RPMI7951 (cell line): ENCODE data around the gene TXNRD2. TPM values are rescaled to one million over a fixed set of nuclear protein-coding genes. Genes with fewer than 3 reads are reported as not detected.
"Not testable (repeated sequence)": the region's sequence is repeated elsewhere in the genome, so short reads cannot be mapped to it uniquely, and the experiment has no call there.

Experiments
- DNase-seq: peaks from one replicate; pipeline ENCODE4 v3.0.0-alpha.2; 2012; ENCODE audit warnings: low read depth
- total RNA-seq: library from RNA; depleted of rRNA; stranded (reverse); fragments of >200 nt; shearing (Covaris generic); gene quantifications from 2 replicates; pipeline ENCODE4 v1.2.3, GENCODE V29; 2014

Gene TXNRD2
- total RNA-seq, 1 experiment from 2014 or later: 24.9 TPM

DNA sequence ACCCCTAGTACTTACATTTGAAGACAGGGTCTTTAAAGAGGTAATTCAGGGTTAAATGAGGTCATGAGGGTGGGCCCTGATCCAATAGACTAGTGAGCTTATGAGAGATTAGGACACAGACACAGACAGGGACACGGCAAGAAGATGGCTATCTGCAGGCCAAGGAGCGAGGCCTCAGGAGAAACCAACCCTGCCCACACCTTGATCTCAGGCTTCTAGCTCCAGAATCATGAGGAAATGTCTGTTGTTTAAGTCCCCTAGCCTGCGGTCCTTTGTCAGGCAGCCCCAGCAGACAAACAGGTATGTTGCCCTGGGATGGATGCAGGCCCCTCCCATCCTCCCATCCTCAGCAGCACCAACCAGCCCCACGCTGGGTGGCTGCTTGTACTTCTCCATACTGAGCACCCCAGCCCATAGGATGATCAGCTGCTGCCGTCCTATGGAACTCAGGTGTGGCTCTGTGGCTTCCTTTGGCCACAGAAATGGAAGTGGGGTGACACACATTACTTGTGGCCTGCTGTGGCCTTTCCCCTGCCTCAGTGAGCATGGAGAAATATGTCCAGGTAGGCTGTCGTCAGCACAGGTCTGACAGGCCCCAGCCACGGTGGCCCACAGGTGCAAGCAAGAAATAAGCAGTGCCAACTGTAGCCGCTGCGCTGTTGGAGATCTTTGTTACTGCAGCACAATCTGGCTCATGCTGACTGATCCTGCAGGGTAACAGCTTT is 94.8 kb downstream of the TXNRD2 start:
- DNase-seq: no peak

DNA sequence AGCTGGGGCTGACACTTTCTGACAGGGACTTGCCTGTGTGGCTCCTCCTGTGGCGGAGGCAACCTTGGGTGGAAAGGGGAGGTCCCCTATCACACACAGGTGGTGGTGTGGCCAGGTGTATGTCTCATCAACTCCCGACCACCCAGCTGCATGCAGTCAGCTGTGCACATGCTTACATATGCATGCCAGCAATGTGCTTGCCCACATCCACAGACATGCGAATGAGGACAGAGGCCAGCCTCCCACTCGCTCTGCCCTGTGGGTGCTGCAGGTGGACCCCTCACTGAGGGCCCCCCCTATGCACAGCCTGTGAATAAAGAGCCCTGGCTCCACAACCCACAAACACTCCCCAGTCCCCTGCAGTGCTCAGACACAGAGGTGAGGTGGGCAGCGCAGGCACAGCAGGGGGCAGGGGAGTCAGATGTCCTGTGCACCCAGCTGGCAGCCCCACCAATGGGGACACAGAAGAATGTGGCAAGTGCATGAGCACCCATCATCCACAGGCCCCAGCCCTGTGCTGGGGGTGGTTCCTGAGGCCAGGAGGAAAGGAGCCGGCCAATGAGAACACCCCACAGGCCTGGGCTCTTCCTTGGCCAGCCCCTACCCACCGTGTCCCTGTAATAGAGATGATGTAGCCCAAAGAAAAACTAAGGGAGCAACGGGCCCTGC is 96.4 kb downstream of the TXNRD2 start:
- DNase-seq: no peak

DNA sequence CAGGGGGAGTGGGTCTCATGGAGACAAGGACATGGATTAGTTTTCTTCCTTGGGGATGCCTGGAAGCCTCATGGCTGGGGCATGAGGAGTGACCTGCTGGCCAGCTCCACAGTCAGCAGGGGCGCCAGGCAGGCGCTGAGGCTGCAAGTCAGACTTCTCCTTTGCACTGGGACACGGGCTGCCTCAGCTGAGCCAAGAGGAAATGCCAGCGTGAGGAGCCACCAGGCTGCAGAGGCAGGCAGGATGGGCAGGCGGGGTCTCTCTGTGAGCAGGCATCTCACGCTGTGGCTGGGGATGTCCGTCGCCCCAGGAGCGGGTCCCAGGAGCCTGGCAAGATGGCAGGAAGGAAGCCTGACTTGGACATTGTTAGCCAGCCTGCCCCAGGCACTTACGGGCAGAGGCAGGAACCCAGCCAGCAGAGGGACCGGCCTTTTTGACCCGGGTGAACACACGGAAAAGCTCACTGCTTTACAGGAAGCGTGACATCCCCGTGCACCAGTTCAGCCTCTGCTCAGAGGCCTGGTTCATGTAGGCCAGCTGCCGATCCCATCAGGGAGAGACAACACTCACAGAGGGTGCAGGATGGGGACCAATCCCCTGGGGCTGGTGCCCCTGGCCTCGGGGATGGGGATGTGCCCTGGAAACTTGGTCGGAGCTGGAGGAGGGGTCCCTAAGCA is 97.1 kb downstream of the TXNRD2 start:
- DNase-seq: peak; percentile 83

DNA sequence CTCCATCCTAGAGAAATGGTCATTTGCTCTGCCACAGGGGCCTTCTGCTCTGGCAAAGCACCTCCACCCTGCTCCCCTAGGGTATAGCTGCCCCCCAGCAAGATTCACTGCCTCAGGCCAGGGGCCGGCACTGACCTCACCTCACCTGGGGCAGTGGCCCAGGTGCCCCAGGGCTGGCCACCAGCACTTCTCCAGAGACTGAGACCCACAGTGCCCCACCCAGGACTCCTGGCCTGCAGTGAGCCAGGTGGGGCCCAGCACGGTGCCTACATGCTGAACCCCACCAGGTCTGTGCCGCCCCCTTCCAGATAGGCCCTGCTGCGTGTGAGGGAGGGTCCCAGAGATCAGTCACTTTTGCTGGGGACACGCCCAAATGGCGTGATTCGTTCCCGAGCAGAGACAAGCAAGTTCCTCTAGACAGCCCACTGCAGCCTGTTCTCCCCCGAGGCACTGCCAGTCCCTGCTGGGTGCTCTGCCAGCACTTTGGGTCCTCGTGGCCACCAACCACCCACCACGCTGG is 97.7 kb downstream of the TXNRD2 start:
- no peak for DNase-seq

DNA sequence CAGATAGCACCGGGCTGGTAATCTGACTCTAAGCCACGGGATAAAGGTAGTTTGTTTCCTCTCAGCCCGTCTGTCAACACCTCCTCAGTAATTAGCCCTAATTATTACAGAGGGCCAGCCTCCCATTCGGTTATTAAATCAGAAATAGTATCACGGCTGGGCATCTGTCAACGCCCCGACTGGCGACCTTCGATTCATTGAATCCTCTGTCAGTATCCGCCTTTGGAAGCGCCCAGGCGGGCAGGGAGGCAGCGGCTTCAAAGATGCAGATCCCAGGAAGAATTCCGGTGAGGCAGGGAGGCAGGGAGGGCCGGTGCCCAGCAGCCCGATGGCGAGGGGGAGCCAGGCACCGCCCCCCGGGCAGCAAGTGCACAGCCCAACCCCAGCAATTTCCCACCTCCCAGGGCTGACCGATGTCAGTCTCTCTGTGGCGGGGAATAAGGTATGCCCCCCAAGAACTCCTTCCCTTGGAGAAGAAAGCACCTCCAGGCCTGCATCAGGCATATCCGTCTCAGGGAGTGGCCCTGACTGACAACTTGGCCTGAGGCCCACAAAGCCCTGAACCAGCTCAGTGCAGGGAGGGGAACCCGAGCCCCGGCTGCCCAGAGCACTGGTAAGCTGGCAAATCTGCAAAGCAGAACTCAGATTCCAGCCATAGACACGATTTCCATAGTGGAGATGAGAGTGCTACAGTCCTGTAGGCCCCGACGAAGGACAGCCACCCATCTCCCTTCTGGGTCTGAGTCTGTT is 98.3 kb downstream of the TXNRD2 start:
- no peak for DNase-seq

DNA sequence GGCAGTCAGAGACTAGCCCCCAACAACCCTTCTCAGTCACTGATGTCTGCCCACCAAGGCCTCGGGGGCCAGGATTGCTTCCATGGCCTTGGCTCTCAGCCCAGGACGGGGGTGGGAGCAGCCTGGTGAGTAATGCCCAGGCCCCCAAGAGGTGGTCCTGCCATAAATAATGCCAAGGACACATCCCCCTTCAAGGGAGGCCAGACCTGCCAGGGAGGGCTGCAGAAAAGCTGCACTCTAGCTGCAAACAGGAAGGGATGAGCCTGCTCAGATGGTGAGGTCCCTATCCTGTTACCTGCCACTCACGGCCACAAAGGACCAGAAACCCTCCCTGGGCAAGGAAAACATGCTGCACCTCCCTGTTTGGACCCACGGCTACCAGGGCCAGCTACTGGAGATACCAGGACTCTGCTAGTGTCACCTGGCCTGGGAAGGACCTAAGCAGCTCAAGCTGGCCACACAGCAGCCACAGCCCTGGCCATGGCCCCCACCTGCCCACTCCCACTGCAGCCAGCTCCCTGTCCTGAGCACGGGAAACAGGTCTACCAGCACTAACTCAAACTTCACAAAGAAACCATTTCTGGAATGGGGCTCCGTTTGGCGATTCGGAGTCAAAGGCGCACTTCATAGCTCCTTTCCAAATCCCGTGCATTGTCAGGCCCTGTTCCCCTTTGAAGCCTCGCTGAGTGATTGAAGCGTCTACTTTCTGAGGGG is 99.1 kb downstream of the TXNRD2 start:
- DNase-seq: no peak

DNA sequence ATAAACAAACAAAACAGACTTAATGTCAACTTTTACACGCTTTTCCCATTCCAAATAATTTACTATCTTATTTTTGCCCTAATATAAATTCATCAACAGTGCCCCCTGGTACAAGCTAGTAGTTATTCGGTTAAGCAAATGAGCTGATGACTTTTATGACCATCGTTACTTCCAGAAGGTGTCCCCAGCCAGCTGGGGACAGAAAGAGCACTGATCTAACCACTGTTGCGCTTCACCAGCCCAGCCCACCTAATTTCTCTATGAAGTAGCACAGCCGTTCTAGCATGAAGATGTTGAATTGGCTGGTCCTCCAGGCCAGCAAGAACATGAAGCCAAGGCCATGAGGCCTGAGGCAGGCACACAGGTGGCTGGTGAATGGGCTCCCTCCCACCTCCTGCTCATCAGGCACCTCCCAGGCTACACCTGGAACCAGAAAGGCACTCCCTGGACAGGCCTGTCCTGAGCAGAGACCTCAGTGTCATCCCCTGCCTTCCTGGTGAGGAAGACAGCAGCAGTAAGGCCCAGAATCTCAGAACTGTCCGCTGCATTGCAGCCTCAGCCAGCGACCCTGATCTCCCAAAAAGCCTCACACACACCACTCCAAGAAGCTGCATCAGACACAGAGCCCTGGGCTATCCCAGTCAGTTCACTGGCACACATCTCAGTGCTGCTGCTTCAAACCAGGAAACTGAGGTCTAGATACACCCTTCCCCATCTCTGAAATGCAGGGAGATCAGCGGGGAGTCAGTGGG is 99.8 kb downstream of the TXNRD2 start:
- no peak for DNase-seq

DNA sequence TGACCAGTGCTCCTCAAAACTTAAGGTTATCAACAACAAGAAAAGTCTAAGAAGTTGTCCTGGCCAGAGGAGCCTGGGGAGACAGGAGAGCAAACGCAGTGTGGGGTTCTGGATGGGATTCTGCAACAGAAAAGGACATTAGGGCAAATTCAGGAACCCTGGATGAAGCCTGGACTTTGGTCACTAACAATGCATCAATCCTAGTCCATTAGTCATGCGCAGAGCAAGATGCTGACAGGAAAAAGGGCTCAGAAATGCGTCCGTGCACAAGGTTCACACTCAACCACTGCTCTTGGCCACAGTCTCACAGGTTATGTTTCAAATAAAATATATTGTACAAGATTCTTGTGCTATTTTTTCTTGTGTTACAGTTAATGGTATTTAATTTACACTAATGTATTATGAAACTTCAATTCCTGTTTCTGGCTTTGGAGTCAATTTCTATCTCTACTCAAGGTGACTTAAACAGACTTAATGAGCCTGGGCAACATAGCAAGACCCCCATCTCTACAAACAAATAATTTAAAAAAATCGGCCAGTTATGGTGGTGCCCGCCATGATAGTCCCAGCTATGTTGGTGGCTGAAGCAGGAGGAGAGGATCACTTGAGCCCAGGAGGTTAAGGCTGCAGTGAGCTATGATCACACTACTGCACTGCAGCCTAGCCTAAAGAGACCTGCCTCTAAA is 100.5 kb downstream of the TXNRD2 start:
- DNase-seq: no peak

DNA sequence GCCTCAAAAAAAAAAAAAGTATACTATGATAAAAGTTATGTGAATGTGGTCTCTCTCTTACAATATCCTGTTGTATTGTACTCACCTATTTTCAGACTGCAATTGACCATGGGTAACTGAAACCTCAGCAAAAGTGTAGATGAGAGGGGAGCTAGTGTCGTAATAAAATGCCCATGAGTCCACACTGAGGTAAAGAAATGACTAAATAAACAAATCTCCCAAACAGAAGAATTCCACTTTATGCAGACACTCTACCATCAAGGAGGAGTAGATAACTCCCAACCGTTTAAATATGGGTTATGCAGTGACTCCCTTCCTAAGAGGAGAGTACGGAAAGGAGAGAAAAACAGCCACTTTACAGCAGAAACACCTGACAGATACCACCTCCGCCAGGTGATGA is 101.6 kb downstream of the TXNRD2 start:
- no peak for DNase-seq

DNA sequence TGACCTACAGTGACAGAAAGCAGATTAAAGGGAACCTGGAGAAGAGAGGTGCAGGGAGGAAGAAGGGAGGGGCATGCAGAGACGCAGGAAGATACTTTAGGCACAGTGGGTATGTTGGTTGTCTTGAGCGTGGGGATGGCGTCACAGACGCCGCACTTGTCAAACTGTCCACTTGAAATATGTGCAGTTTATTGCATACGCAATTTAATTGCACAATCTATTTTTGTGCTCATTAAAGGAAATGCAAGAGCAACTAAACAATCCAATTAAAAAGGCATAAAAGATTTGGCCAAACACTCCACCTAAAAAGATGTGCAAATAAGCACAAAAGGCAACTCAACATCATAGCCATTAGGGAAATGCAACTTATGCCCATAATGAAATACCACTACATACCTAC is 103.7 kb downstream of the TXNRD2 start:
- no peak for DNase-seq

DNA sequence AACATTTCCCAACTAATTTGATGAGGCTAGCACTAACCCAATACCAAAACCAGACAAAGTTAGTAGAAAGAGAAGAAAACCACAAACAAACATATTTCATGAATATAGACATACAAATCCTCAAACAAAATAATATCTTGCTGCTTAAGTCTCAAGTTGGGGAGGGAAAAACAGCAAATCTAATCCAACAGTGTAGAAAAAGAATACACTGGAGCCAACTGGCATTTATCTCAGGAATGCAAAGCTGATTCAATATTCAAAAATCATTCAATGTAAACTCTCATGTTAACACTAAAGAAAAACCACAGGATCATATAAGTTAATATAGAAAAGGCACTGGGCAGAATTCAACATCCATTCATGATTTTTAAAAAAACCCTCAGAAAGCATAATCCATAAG is 105.1 kb downstream of the TXNRD2 start:
- DNase-seq: no peak

DNA sequence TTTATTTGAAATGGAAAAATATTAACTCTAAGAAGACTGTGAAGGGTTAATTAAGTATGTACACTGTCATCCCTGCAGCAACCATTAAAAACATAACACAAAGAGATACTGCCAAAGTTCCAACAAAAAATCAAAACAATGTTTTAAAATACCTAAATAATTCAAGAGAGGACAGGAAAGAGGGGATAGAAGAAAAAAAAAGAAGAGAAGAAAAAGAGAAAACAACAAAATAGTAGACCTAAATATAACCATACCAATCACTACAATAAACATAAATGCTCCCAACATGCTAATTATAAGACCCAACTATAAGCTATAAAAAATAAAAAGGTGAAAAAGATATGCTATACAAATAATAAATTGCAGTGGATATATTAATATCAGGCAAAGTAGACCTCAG is 107.0 kb downstream of the TXNRD2 start:
- no peak for DNase-seq

DNA sequence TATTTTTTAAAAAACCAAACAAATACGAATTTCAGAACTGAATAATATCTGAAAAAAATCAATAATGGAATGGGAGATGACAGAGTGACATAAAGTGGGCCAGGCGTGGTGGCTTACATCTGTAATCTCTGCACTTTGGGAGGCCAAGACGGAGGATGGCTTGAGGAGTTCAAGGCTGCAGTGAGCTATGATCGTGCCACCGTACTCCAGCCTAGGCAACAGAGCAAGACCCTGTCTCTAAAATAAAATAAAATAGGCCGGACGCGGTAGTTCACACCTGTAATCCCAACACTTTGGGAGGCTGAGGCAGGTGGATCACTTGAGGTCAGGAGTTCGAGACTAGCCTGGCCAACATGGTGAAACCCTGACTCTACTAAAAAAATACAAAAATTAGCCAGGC is 108.3 kb downstream of the TXNRD2 start:
- DNase-seq: not testable (repeated sequence)

DNA sequence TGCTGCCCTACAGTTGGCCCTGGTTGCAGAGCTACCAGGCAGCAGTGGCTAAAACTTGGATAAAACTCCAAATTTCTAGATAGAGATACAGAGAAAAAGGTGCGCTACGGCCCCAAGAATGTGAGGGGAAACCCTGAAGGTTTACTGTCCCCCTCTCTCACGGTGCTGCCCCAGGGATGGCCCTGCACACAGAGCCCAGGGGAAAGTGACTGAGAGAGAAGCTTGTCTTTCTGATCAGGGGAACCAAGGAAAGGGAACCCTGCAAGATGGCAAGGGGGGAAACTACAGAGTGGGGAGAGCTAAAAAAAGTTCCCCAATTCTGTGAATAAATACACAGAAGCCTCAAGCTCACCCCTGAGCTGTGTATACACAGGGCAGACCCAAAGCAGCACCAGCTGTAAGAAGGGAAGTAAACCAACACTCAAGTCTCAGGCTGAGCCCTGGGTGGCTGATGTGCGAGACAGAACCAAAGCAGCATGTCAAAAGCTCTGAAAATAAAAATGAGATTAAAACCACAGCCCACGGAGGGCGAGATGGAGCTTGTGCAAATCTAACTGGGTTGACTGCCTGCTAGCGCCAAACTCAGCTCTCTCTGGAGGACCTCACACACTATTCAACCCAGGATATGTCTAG is 109.0 kb downstream of the TXNRD2 start:
- no peak for DNase-seq

DNA sequence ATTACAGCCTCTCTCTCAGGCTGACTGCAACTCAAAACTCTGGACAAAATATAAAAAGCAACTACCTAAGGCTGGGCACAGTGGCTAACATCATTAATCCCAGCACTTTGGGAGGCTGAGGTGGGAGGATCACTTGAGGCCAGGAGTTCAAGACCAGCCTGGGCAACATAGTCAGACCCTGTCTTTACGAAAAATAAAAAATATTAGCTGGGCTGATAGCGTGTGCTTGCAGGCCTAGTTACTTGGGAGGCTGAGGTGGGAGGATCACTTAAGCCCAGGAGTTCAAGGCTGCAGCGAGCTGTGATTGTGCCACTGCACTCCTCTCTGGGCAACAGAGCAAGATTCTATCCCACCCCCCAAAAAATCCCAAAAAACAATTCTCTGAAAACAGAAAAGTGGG is 109.6 kb downstream of the TXNRD2 start:
- DNase-seq: not testable (repeated sequence)

DNA sequence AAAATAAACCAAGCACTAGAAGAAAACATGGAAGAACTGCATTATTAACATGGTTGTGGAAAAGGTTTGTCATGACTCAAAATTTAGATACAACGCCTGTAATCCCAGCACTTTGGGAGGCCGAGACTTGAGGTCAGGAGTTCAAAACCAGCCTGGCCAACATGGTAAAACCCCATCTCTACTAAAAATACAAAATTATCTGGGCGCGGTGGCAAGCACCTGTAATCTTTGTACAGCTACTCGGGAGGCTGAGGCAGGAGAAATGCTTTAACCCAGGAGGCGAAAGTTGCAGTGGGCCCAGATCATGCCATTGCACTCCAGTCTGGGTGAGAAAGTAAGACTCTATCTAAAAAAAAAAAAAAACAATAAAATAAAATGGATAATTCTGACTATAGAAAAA is 110.6 kb downstream of the TXNRD2 start:
- no peak for DNase-seq

DNA sequence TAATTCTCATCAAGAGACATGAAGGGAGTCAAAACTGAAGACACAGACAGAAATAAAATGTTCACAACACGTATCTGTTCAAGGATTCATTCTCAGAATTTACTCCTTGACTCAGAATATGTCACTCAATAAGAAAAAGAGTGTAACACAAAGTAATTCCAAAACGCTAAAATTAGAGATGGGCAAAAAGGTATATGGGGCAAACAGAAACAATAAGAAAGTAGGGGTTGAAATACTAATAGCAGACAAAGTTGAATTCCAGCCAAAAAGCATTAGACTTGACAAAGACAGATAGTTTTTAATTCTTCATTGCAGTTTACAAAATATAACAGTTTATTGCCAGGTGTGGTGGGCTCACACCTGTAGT is 113.6 kb downstream of the TXNRD2 start:
- no peak for DNase-seq

DNA sequence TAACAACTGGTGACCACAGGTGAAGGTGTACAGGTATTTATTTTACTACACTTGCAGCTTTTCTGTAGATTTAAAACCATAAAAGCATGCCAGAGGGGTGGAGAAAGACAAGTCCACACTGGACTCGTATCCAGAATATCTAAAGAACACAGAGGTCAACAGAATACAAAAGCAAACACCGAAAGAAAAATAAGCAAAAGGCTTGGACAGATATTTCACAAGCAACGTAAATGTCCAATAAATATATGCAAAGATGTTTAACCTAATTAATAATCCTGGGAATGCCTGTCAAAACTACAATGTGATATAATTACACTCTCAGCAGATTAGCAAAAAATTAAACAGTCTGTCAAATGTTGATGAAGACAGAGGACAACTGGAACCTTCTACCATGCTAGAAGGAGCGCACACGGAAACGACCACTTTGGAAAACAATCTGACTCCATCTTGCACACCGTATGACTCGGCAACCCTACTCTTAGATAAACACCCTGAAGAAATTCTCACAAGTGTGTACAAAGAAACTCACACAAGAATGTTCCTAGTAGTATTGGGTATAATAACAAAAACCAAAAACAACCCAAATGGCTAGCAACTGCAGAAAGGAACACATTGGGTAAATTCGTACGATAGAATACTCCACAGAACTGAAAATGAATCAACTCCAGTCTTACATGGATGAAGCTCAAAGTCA is 114.1 kb downstream of the TXNRD2 start:
- no peak for DNase-seq

DNA sequence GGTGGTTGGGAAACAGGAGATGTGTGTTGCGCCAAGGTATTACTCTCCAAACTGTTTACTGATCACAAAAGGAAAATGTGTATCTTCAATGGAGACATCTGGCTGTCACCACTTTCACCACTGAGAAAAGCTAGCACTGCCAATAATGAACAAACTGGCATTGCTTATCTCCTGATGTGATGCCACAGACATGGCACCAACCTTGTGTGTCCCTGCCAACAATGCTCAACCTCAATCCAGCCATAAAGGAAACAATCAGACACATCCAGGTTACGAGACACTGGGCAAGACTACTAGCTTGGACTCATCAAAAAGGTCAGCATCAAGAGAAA is 115.0 kb downstream of the TXNRD2 start:
- DNase-seq: no peak
